ENCODE data around the gene GAB2.

GAB2 gene

GRCh38 chr11:78345450-78345849, 72.2 kb downstream of the GAB2 start:
- Histone ChIP-seq H3K27me3 (ENCODE audit: insufficient read depth, low read length, poor library complexity) (no peaks in the 10 kb centered on the region), H3K9ac (ENCODE audit: low read depth, low read length) (no peak overlapping the region), H3K4me2 (ENCODE audit: insufficient read depth, low read length) (no peak overlapping the region), H4K20me1 (ENCODE audit: insufficient read depth, low read length) (peaks cover 6% of the 10 kb centered on the region; the same call in 1 of the 2 replicates), H2AFZ (ENCODE audit: low read depth, low read length) (no peak overlapping the region), H3K9me3 (ENCODE audit: insufficient read depth, low read length, severe bottlenecking) (no peaks in the 10 kb centered on the region), H3K4me1 (ENCODE audit: insufficient read depth, low read length) (peaks cover 96% of the 10 kb centered on the region), H3K79me2 (ENCODE audit: insufficient read depth, low read length) (peaks cover 99% of the 10 kb centered on the region), H3K27ac (ENCODE audit: low read length) (peak overlapping the region; percentile 55), H3K36me3 (ENCODE audit: insufficient read depth, low read length) (peaks cover 10% of the 10 kb centered on the region), H3K4me3 (ENCODE audit: low read depth in 1 of 2, low read length in 2 of 2) (no peak overlapping the region)
- ATAC-seq (ENCODE audit: insufficient read depth, low read depth) = no peak
- TF ChIP-seq EZH2 (IDR thresholded peaks at IDR 0.05; ENCODE audit: borderline replicate concordance, low read depth, low read length, severe bottlenecking) = no peak
- TF ChIP-seq, protein P1, sequence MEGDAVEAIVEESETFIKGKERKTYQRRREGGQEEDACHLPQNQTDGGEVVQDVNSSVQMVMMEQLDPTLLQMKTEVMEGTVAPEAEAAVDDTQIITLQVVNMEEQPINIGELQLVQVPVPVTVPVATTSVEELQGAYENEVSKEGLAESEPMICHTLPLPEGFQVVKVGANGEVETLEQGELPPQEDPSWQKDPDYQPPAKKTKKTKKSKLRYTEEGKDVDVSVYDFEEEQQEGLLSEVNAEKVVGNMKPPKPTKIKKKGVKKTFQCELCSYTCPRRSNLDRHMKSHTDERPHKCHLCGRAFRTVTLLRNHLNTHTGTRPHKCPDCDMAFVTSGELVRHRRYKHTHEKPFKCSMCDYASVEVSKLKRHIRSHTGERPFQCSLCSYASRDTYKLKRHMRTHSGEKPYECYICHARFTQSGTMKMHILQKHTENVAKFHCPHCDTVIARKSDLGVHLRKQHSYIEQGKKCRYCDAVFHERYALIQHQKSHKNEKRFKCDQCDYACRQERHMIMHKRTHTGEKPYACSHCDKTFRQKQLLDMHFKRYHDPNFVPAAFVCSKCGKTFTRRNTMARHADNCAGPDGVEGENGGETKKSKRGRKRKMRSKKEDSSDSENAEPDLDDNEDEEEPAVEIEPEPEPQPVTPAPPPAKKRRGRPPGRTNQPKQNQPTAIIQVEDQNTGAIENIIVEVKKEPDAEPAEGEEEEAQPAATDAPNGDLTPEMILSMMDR (IDR thresholded peaks at IDR 0.05; ENCODE audit: borderline replicate concordance, extremely low read depth, low read length, poor library complexity, severe bottlenecking) = no peak
- no peak for DNase-seq

GRCh38 chr11:78344676-78345075, 72.9 kb downstream of the GAB2 start:
- Histone ChIP-seq H4K20me1 (ENCODE audit: insufficient read depth, low read length) (peaks cover 6% of the 10 kb centered on the region; the same call in 1 of the 2 replicates), H3K27ac (ENCODE audit: low read length) (peak overlapping the region; percentile 55), H3K4me3 (ENCODE audit: low read depth in 1 of 2, low read length in 2 of 2) (no peak overlapping the region), H3K9ac (ENCODE audit: low read depth, low read length) (no peak overlapping the region), H3K4me1 (ENCODE audit: insufficient read depth, low read length) (peaks cover 96% of the 10 kb centered on the region), H3K4me2 (ENCODE audit: insufficient read depth, low read length) (no peak overlapping the region), H3K9me3 (ENCODE audit: insufficient read depth, low read length, severe bottlenecking) (no peaks in the 10 kb centered on the region), H3K27me3 (ENCODE audit: insufficient read depth, low read length, poor library complexity) (no peaks in the 10 kb centered on the region), H3K79me2 (ENCODE audit: insufficient read depth, low read length) (peaks cover 99% of the 10 kb centered on the region), H2AFZ (ENCODE audit: low read depth, low read length) (no peak overlapping the region), H3K36me3 (ENCODE audit: insufficient read depth, low read length) (peaks cover 10% of the 10 kb centered on the region)
- DNase-seq (no peak), ATAC-seq (ENCODE audit: insufficient read depth, low read depth) (no peak)
- TF ChIP-seq EZH2 (IDR thresholded peaks at IDR 0.05; ENCODE audit: borderline replicate concordance, low read depth, low read length, severe bottlenecking) = no peak
- TF ChIP-seq, protein P1 (IDR thresholded peaks at IDR 0.05; ENCODE audit: borderline replicate concordance, extremely low read depth, low read length, poor library complexity, severe bottlenecking) = no peak

GRCh38 chr11:78344094-78344493, 73.5 kb downstream of the GAB2 start:
- no peak for ATAC-seq (ENCODE audit: insufficient read depth, low read depth)
- H3K79me2 ChIP-seq (ENCODE audit: insufficient read depth, low read length) = peaks cover 99% of the 10 kb centered on the region
- H3K27ac ChIP-seq (ENCODE audit: low read length) = peak overlapping the region; percentile 55
- peaks cover 10% of the 10 kb centered on the region for H3K36me3 ChIP-seq (ENCODE audit: insufficient read depth, low read length)
- no peaks in the 10 kb centered on the region for H3K27me3 ChIP-seq (ENCODE audit: insufficient read depth, low read length, poor library complexity)
- no peak for DNase-seq
- peaks cover 10% of the 10 kb centered on the region; the same call in 1 of the 2 replicates for H4K20me1 ChIP-seq (ENCODE audit: insufficient read depth, low read length)
- TF ChIP-seq EZH2 (IDR thresholded peaks at IDR 0.05; ENCODE audit: borderline replicate concordance, low read depth, low read length, severe bottlenecking) = no peak
- TF ChIP-seq, protein P1 (IDR thresholded peaks at IDR 0.05; ENCODE audit: borderline replicate concordance, extremely low read depth, low read length, poor library complexity, severe bottlenecking) = no peak
- H3K4me1 ChIP-seq (ENCODE audit: insufficient read depth, low read length) = peaks cover 96% of the 10 kb centered on the region
- no peak overlapping the region for H3K4me2 ChIP-seq (ENCODE audit: insufficient read depth, low read length)
- H2AFZ ChIP-seq (ENCODE audit: low read depth, low read length) = no peak overlapping the region
- no peaks in the 10 kb centered on the region for H3K9me3 ChIP-seq (ENCODE audit: insufficient read depth, low read length, severe bottlenecking)
- H3K4me3 ChIP-seq (ENCODE audit: low read depth in 1 of 2, low read length in 2 of 2) = no peak overlapping the region
- H3K9ac ChIP-seq (ENCODE audit: low read depth, low read length) = no peak overlapping the region

All from DND-41 (cell line).